ENCODE data around the gene IZUMO1.

DNA sequence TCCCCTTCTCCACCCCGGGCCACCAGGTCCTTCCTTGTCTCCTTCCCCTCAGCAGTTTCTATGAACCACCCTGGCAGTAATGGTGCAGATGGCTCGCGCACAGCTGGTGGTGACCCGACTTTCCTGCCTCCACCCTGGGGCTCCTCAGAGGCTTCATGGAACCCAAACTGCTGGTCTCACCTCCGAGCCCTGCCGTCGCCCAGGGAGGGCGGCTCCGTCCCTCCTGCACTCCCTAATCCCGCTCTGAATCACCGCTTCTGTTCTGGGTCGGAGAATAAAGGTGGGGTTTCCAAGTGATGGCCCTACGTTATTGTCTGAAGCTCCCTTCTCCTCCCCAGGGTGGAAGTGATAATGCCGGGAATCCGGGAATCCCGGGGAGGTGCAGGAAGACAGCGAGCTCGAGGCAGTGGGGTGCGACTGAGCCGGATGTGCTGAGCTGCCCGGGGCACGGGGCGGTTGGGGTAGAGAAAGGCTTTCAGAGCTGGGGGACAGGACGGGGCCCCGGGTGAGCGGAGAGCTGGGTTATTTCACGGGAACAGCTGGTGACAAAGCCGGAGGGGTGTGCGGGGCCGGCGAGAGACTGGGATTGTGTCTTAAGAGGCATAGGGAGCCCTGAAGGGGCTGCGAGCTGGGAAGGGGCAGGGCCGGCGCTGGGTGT is 50.2 kb downstream of the IZUMO1 start:
- TF ChIP-seq EZH2 (IDR thresholded peaks at IDR 0.05; ENCODE audit: insufficient read depth, poor library complexity, severe bottlenecking) (no peak), EZH2phosphoT487 (IDR thresholded peaks at IDR 0.05; ENCODE audit: insufficient read depth, low read depth) (no peak)

Data from GM23248 (cell line).